Neural progenitor cell (in vitro differentiated cells): ENCODE data around the gene GALNT2.

Experiments
- CTCF ChIP-seq: fragments of 200-600 bp; sonication (generic); IDR thresholded peaks from 2 replicates; pipeline ENCODE4 v1.5.1; 2017; ENCODE audit warnings: antibody characterized with exemption, mild to moderate bottlenecking
- EZH2 ChIP-seq: fragments of 200-600 bp; sonication (generic); IDR thresholded peaks from 2 replicates; pipeline ENCODE4 v1.6.1; 2017; ENCODE audit warnings: antibody characterized with exemption, mild to moderate bottlenecking, moderate library complexity

GRCh38 chr1:230144010-230144614 is 77.1 kb downstream of the GALNT2 start:
- TF ChIP-seq CTCF: no peak
- no peak for TF ChIP-seq EZH2
